GM12891 (cell line): ENCODE results near the gene SLC7A6.

ENCODE experiments used
- PAX5 ChIP-seq: IDR thresholded peaks from 2 replicates; pipeline ENCODE4 v1.6.1; 2011; ENCODE audit warnings: low read length, moderate library complexity, mild to moderate bottlenecking; ENCODE audit not compliant: insufficient read depth, severe bottlenecking
- POLR2A ChIP-seq: IDR thresholded peaks from 2 replicates; pipeline ENCODE4 v1.6.1; 2011; ENCODE audit warnings: low read depth, low read length, control low read depth
- POLR2AphosphoS5 ChIP-seq: IDR thresholded peaks from 2 replicates; pipeline ENCODE4 v1.6.1; 2011; ENCODE audit warnings: low read depth, low read length, control low read depth
- POU2F2 ChIP-seq: IDR thresholded peaks from 2 replicates; pipeline ENCODE4 v1.6.1; 2011; ENCODE audit warnings: low read depth, mild to moderate bottlenecking, control low read depth, low read length, moderate library complexity
- SPI1 ChIP-seq: IDR thresholded peaks from 2 replicates; pipeline ENCODE4 v1.6.1; 2011; ENCODE audit warnings: low read depth, low read length, control low read depth
- TAF1 ChIP-seq: IDR thresholded peaks from 2 replicates; pipeline ENCODE4 v1.6.1; 2011; ENCODE audit warnings: low read depth, low read length, control low read depth

DNA sequence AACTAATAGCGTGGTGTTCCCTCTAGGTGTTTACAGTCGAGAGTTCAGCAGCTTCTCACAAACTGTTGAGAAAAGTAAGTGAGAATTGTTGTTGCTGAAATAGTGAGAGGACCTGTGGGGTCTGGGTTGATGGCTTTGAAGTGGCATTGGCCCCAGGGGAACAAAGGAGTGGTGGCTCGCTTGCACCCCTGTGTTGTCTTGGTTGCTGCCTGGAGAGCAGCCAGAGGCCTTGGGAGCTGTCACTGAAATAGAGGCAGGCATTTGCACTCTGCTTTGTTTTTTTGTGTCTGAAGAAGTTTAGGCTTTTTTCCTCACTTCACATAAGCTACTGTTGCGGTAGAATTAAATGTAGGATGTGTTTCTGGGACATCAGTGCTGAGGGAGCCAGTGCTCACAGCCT, 83.3 kb downstream of the SLC7A6 start:
- TF ChIP-seq POLR2A (no peak), POLR2AphosphoS5 (no peak), SPI1 (no peak), TAF1 (no peak), PAX5 (no peak), POU2F2 (no peak)
